ENCODE measurements around the gene GPSM1. TPM values are rescaled to one million over a fixed set of nuclear protein-coding genes. Genes with fewer than 3 reads are reported as not detected.

The GPSM1 gene
- total and polyA plus RNA-seq, 4 donors, result 12.6 to 41.6 (median 22.7) TPM

GRCh38 chr9:136399176-136400037 is 72.1 kb downstream of the GPSM1 start:
- peaks cover 3 to 38% (median 9%) of the 10 kb centered on the region in 4 donors for H3K36me3 ChIP-seq (ENCODE audit: control insufficient read depth in 4 of 4, insufficient read depth in 4 of 4, low read length in 4 of 4)
- peak overlapping the region; percentile 54 to 57 for H3K27ac ChIP-seq (ENCODE audit: low read depth in 1 of 2, low read length in 1 of 2)
- no peaks in the 10 kb centered on the region for H3K9me3 ChIP-seq (ENCODE audit: control insufficient read depth in 4 of 4, insufficient read depth in 3 of 4, low read length in 3 of 4)
- peak overlapping the region in 1 of 2 donors; percentile 61 for H3K9ac ChIP-seq (ENCODE audit: insufficient read depth in 1 of 2, low read length in 2 of 2)
- peak overlapping the region; percentile 93 for H3K4me3 ChIP-seq
- 2 to 4% methylated on average over 61 to 67 of the region's 67 CpGs for WGBS, 2 donors
- no peak for ATAC-seq (ENCODE audit: insufficient read depth, low FRiP score)
- DNase-seq, result no peak
- no peaks in the 10 kb centered on the region for H3K27me3 ChIP-seq (ENCODE audit: control insufficient read depth in 3 of 3, insufficient read depth in 3 of 3, low read length in 2 of 3)
- H3K4me1 ChIP-seq (ENCODE audit: control insufficient read depth in 5 of 5, insufficient read depth in 5 of 5, low read length in 5 of 5), result peaks cover 0 to 15% (median 8%) of the 10 kb centered on the region in 5 donors
- TF ChIP-seq CTCF (IDR thresholded peaks at IDR 0.05; ENCODE audit: control extremely low read depth, extremely low read depth), result no peak

GRCh38 chr9:136400038-136400834 is 72.9 kb downstream of the GPSM1 start, which contains the start of gene SNAPC4:
SNAPC4 (minus strand) TSS chr9:136400170; CDS start chr9:136398428, 1,742 bp downstream.
- DNase-seq (peak; percentile 88 to 93 (median 91)), ATAC-seq (ENCODE audit: insufficient read depth, low FRiP score) (peak; percentile 96)
- Histone ChIP-seq H3K36me3 (ENCODE audit: control insufficient read depth in 4 of 4, insufficient read depth in 4 of 4, low read length in 4 of 4) (peaks cover 0 to 35% (median 7%) of the 10 kb centered on the region in 4 donors), H3K9ac (ENCODE audit: insufficient read depth in 1 of 2, low read length in 2 of 2) (peak within 1 kb of the TSS; percentile 61 to 71), H3K4me3 (peak within 1 kb of the TSS; percentile 93), H3K27ac (ENCODE audit: low read depth in 1 of 2, low read length in 1 of 2) (peak within 1 kb of the TSS; percentile 54 to 57), H3K9me3 (ENCODE audit: control insufficient read depth in 4 of 4, insufficient read depth in 3 of 4, low read length in 3 of 4) (no peaks in the 10 kb centered on the region), H3K4me1 (ENCODE audit: control insufficient read depth in 5 of 5, insufficient read depth in 5 of 5, low read length in 5 of 5) (peaks cover 0 to 15% (median 8%) of the 10 kb centered on the region in 5 donors), H3K27me3 (ENCODE audit: control insufficient read depth in 3 of 3, insufficient read depth in 3 of 3, low read length in 2 of 3) (no peaks in the 10 kb centered on the region)
- peak; percentile 90 for TF ChIP-seq CTCF (IDR thresholded peaks at IDR 0.05; ENCODE audit: control extremely low read depth, extremely low read depth)
- 6 to 9% methylated on average over 64 to 71 of the region's 71 CpGs for WGBS, 2 donors

- no peak for ATAC-seq (ENCODE audit: insufficient read depth, low FRiP score)
- no peak overlapping the region for H3K9ac ChIP-seq (ENCODE audit: insufficient read depth in 1 of 2, low read length in 2 of 2)
- H3K27me3 ChIP-seq (ENCODE audit: control insufficient read depth in 3 of 3, insufficient read depth in 3 of 3, low read length in 2 of 3), result no peaks in the 10 kb centered on the region
- H3K27ac ChIP-seq (ENCODE audit: low read depth in 1 of 2, low read length in 1 of 2), result no peak overlapping the region
- H3K4me3 ChIP-seq, result no peak overlapping the region
- TF ChIP-seq CTCF (IDR thresholded peaks at IDR 0.05; ENCODE audit: control extremely low read depth, extremely low read depth), result no peak
- DNase-seq, result no peak
- no peaks in the 10 kb centered on the region for H3K9me3 ChIP-seq (ENCODE audit: control insufficient read depth in 4 of 4, insufficient read depth in 3 of 4, low read length in 3 of 4)
- H3K36me3 ChIP-seq (ENCODE audit: control insufficient read depth in 4 of 4, insufficient read depth in 4 of 4, low read length in 4 of 4), result peaks cover 0 to 29% (median 8%) of the 10 kb centered on the region in 4 donors
- H3K4me1 ChIP-seq (ENCODE audit: control insufficient read depth in 5 of 5, insufficient read depth in 5 of 5, low read length in 5 of 5), result peaks cover 0 to 15% (median 8%) of the 10 kb centered on the region in 5 donors
- WGBS, 2 donors, result 94 to 97% methylated on average over 18 of the region's 18 CpGs
Observed at GRCh38 chr9:136401173-136401922, 74.0 kb downstream of the GPSM1 start.
